K562 (cell line): Measurements from ENCODE around the gene PKHD1. TPM values are rescaled to one million over a fixed set of nuclear protein-coding genes. Genes with fewer than 3 reads are reported as not detected.

ENCODE experiments used
- ATAC-seq: fragments of 200-7000 bp; cut with Tn5 transposase; 3 replicates; pipeline ENCODE4 v1.9.1; 2020; ENCODE audit warnings: moderate library complexity
- BruUV-seq: library from RNA; stranded (reverse); fragments of 400-500 nt; replicated peaks from 2 replicates; lab custom pipeline; 2021; lab: Mats Ljungman, UMichigan
- CTCF ChIA-PET: fragments of 300-600 bp; formaldehyde crosslinking; extraction: SDS; loops from one replicate; lab custom pipeline; 2021; ENCODE audit warnings: low intra/inter-chr PET ratio; lab: Yijun Ruan, JAX
- POLR2A ChIA-PET: fragments of 300-600, 350-650 bp; sonication (Branson Sonifier 250); formaldehyde crosslinking; extraction: SDS; loops from one replicate; lab custom pipeline; 2021; ENCODE audit warnings: antibody characterized with exemption, inconsistent platforms; lab: Yijun Ruan, JAX
- DNase-seq, 4 experiments: peaks; one replicate each; pipeline versions ENCODE4 v3.0.0 to v3.0.0-alpha.2; 2011 to 2018; ENCODE audit warnings: low spot score in 3 of 4, mixed read lengths in 3 of 4; ENCODE audit errors: extremely low read depth in 1 of 4
- FAIRE-seq: peaks from 2 replicates; lab custom pipeline; 2011; peaks lifted over from hg19 to GRCh38; lab: Jason Lieb, UNC
- H2AFZ ChIP-seq: 2 replicates; pipeline ENCODE4 v1.6.0; 2011; ENCODE audit warnings: low read depth, low read length, control low read depth, inconsistent platforms
- H3K27ac ChIP-seq: fragments of 200-600 bp; 3 replicates; pipeline ENCODE4 v1.8.0; 2011; ENCODE audit warnings: low read depth, mild to moderate bottlenecking, control low read depth, inconsistent platforms, low read length, moderate library complexity, mixed read lengths; ENCODE audit errors: extremely low read depth
- H3K27me3 ChIP-seq, 2 experiments: fragments of 300-600 bp in 1 of 2; 2 replicates in 1 of 2; 3 replicates in 1 of 2; pipeline versions ENCODE4 v1.6.0 to v1.8.0; 2011; ENCODE audit warnings: inconsistent platforms in 2 of 2, low read length in 2 of 2, mild to moderate bottlenecking in 1 of 2, mixed read lengths in 1 of 2, moderate library complexity in 1 of 2; ENCODE audit not compliant: control insufficient read depth in 2 of 2, insufficient read depth in 2 of 2
- H3K36me3 ChIP-seq: fragments of 300-600 bp; 3 replicates; pipeline ENCODE4 v1.8.0; 2011; ENCODE audit warnings: mild to moderate bottlenecking, low read length, inconsistent platforms; ENCODE audit not compliant: control insufficient read depth, insufficient read depth
- H3K4me1 ChIP-seq, 2 experiments: fragments of 200-600 bp in 1 of 2; replicated peaks in 1 of 2; 2 replicates in 1 of 2; 3 replicates in 1 of 2; pipeline versions ENCODE4 v1.5.1 to v1.8.0; 2011; ENCODE audit warnings: inconsistent platforms in 2 of 2, low read length in 2 of 2, mild to moderate bottlenecking in 1 of 2, mixed read lengths in 1 of 2, moderate library complexity in 1 of 2; ENCODE audit not compliant: control insufficient read depth in 2 of 2, insufficient read depth in 2 of 2
- H3K4me2 ChIP-seq: 2 replicates; pipeline ENCODE4 v1.6.1; 2011; ENCODE audit warnings: low read length, control low read depth, inconsistent platforms, mixed read lengths; ENCODE audit not compliant: insufficient read depth
- H3K4me3 ChIP-seq: fragments of 200-600 bp; sonication (generic), shearing (Covaris generic); 2 replicates; pipeline ENCODE4 v1.5.1; 2016; ENCODE audit warnings: control low read depth, inconsistent platforms
- H3K79me2 ChIP-seq: fragments of 200-600 bp; 3 replicates; pipeline ENCODE4 v1.8.0; 2011; ENCODE audit warnings: low read length, inconsistent platforms; ENCODE audit not compliant: control insufficient read depth, insufficient read depth
- H3K9ac ChIP-seq, 2 experiments: 2 replicates each; pipeline versions ENCODE4 v1.6.0 to v1.6.1; 2011; ENCODE audit warnings: low read depth in 2 of 2, low read length in 2 of 2, control low read depth in 1 of 2, inconsistent platforms in 1 of 2, mild to moderate bottlenecking in 1 of 2, mixed read lengths in 1 of 2; ENCODE audit not compliant: insufficient read depth in 1 of 2
- H3K9me1 ChIP-seq: one replicate; pipeline ENCODE4 v1.6.0; 2011; ENCODE audit warnings: inconsistent platforms, mild to moderate bottlenecking, low read length, moderate library complexity; ENCODE audit not compliant: control insufficient read depth, insufficient read depth
- H3K9me3 ChIP-seq: replicated peaks from 2 replicates; pipeline ENCODE4 v1.5.1; 2011; ENCODE audit warnings: low read depth, low read length, inconsistent platforms; ENCODE audit not compliant: control insufficient read depth, insufficient read depth
- H4K20me1 ChIP-seq: replicated peaks from 2 replicates; pipeline ENCODE4 v1.6.1; 2011; ENCODE audit warnings: low read length, inconsistent platforms, mixed read lengths; ENCODE audit not compliant: control insufficient read depth, insufficient read depth
- ASH1L ChIP-seq: fragments of 450-650 bp; IDR thresholded peaks from 2 replicates; pipeline ENCODE4 v1.6.1; 2018; ENCODE audit warnings: borderline replicate concordance, mild to moderate bottlenecking, low read depth; ENCODE audit not compliant: partially characterized antibody
- CREB1 ChIP-seq, 2 experiments: sonication (generic) in 1 of 2; formaldehyde crosslinking in 1 of 2; IDR thresholded peaks; 2 replicates each; pipeline versions ENCODE4 v1.6.1 to v1.8.0; 2012 to 2022; ENCODE audit warnings: inconsistent platforms in 1 of 2, mild to moderate bottlenecking in 1 of 2, missing genetic modification reagents in 1 of 2, moderate library complexity in 1 of 2
- HMG20A ChIP-seq: fragments of 450-650 bp; formaldehyde crosslinking; conservative IDR thresholded peaks from 2 replicates; pipeline ENCODE4 v1.4.0; 2020; ENCODE audit warnings: mild to moderate bottlenecking, mixed read lengths
- PKNOX1 ChIP-seq: fragments of 450-650 bp; IDR thresholded peaks from 2 replicates; pipeline ENCODE4 v1.6.1; 2016
- POLR2AphosphoS2 ChIP-seq: IDR thresholded peaks from 2 replicates; pipeline ENCODE4 v1.6.1; 2012; ENCODE audit warnings: low read length, improper control_type of control experiment
- RFX1 ChIP-seq: fragments of 450-650 bp; IDR thresholded peaks from 2 replicates; pipeline ENCODE4 v1.6.1; 2016; ENCODE audit warnings: mild to moderate bottlenecking, moderate library complexity
- XRCC4 ChIP-seq: IDR thresholded peaks from one replicate; pipeline ENCODE4 v1.6.1; 2011; ENCODE audit not compliant: insufficient read depth, insufficient read length; ENCODE audit errors: extremely low read depth
- ZBTB2 ChIP-seq: fragments of 450-650 bp; IDR thresholded peaks from 2 replicates; pipeline ENCODE4 v1.6.1; 2016; ENCODE audit warnings: antibody characterized with exemption
- ZKSCAN1 ChIP-seq: fragments of 150-350 bp; IDR thresholded peaks from 2 replicates; pipeline ENCODE4 v1.6.1; 2016; ENCODE audit warnings: low read depth, low read length
- ZNF239 ChIP-seq: fragments of 250-450 bp; sonication (Bioruptor Pico); IDR thresholded peaks from 2 replicates; pipeline ENCODE4 v1.4.0; 2020; ENCODE audit warnings: mild to moderate bottlenecking
- ZNF282 ChIP-seq: sonication (generic); formaldehyde crosslinking; IDR thresholded peaks from 2 replicates; pipeline ENCODE4 v1.8.1; 2023; ENCODE audit warnings: missing genetic modification reagents
- WGBS: fragments of 100-300 bp; shearing (Covaris generic); methylation state at CpG from one replicate; pipeline ENCODE4 v1.1.6; 2016; ENCODE audit warnings: low coverage, mixed read lengths; ENCODE audit not compliant: insufficient coverage; ENCODE audit errors: missing lambda C conversion rate; 5-methylcytosine and 5-hydroxymethylcytosine counted together
- in situ Hi-C: fragments of 300-500 bp; cut with MboI; formaldehyde crosslinking; loops from 4 replicates; pipeline ENCODE4 v1.15.0; 2018; ENCODE audit warnings: inconsistent platforms, mixed read lengths
- intact Hi-C: fragments of 100-400 bp; cut with micrococcal nuclease; formaldehyde crosslinking; loops from 2 replicates; pipeline ENCODE4 v1.14.2; 2022
- polyA plus RNA-seq, 8 experiments: library from polyadenylated mRNA; depleted of rRNA in 4 of 8; stranded (reverse) in 5 of 8; unstranded in 3 of 8; fragments of >200 nt; fragmentation: Nextera tagmentation in 2 of 8; fragmentation: Illumina TruSeq in 1 of 8; extraction: Ambion mirVana in 2 of 8; extraction: Trizol in 1 of 8; gene quantifications; 2 replicates each; pipeline versions ENCODE4 v1.2.1 to v1.2.3, GENCODE V29; 2011 to 2014; ENCODE audit warnings: inconsistent platforms in 1 of 8, missing spikeins in 1 of 8
- total RNA-seq, 7 experiments: library from RNA; depleted of rRNA in 6 of 7; stranded (reverse); fragments of >200 nt in 6 of 7; fragmentation: Illumina TruSeq in 2 of 7; extraction: Trizol in 2 of 7; gene quantifications; 2 replicates each; pipeline versions ENCODE4 v1.2.1 to v1.2.3, GENCODE V29; 2011 to 2021; ENCODE audit warnings: low replicate concordance in 1 of 7

The PKHD1 gene
- total and polyA plus RNA-seq, 9 of the 15 experiments (the other 6 are each of a cell fraction or from before 2014, with no cell fraction given), result 0.01 to 0.04 (median 0.01) TPM; not detected in 6

GRCh38 chr6:52019092-52019491, 68.3 kb downstream of the PKHD1 start (continued):
- TF ChIP-seq ZKSCAN1 (no peak), ZBTB2 (no peak)

- in situ Hi-C loops, result loop anchor here (25.0 kb wide), 2 partner anchors 1205 to 1880 kb away; partner anchors contain the start of gene TFAP2B
- WGBS, result 0% methylated on average over 14 of the region's 14 CpGs
These were observed 70.3 kb downstream of the PKHD1 start for GRCh38 chr6:52016915-52017748.

More at GRCh38 chr6:52016915-52017748, 70.3 kb downstream of the PKHD1 start:
- Histone ChIP-seq H3K9me3 (no peaks in the 10 kb centered on the region), H3K27ac (no peak overlapping the region), H3K79me2 (no peaks in the 10 kb centered on the region), H3K4me1 (no peaks in the 10 kb centered on the region), H3K9ac (no peak overlapping the region), H3K36me3 (no peaks in the 10 kb centered on the region), H2AFZ (no peak overlapping the region), H3K9me1 (no peaks in the 10 kb centered on the region), H4K20me1 (no peaks in the 10 kb centered on the region), H3K27me3 (peaks cover 0 to 4% of the 10 kb centered on the region in 2 experiments; a peak in 2 of 5 replicates), H3K4me3 (no peak overlapping the region), H3K4me2 (no peak overlapping the region)
- no peak for TF ChIP-seq ASH1L
- TF ChIP-seq XRCC4, result no peak
- no peak for TF ChIP-seq CREB1 (IDR thresholded peaks at IDR 0.05)
- no peak for TF ChIP-seq CREB1 (CRISPR knock-in tag; IDR thresholded peaks at IDR 0.05)
- TF ChIP-seq POLR2AphosphoS2, result no peak
- peak; percentile 32 for TF ChIP-seq PKNOX1
- TF ChIP-seq RFX1, result peak; percentile 73
- no peak for TF ChIP-seq HMG20A (CRISPR knock-in tag)
- TF ChIP-seq ZNF239, result no peak
- TF ChIP-seq ZNF282 (CRISPR knock-in tag), result no peak
- CTCF ChIA-PET, result no interaction called here
- FAIRE-seq (no peak), DNase-seq (no peak), ATAC-seq (no peak)
- POLR2A ChIA-PET, result no interaction called here
- intact Hi-C loops, result no loop called here
- no TSS peak for BruUV-seq
